GM23338 (cell line): ENCODE measurements around the gene SYPL1. TPM values are rescaled to one million over a fixed set of nuclear protein-coding genes. Genes with fewer than 3 reads are reported as not detected.

ENCODE experiments used
- ATAC-seq: fragments of 200-7000 bp; cut with Tn5 transposase; 3 replicates; pipeline ENCODE4 v1.9.1; 2020
- DNase-seq: peaks from one replicate; pipeline ENCODE4 v3.0.0-alpha.2; 2015; ENCODE audit warnings: low spot score
- H2AFZ ChIP-seq: fragments of 200-600 bp; sonication (generic); 2 replicates; pipeline ENCODE4 v1.8.0; 2016; ENCODE audit warnings: antibody characterized with exemption, mild to moderate bottlenecking, moderate library complexity
- H3F3A ChIP-seq: fragments of 200-600 bp; sonication (generic); replicated peaks from 2 replicates; pipeline ENCODE4 v1.8.0; 2017; ENCODE audit warnings: antibody characterized with exemption, mixed run types, low read depth
- H3K27ac ChIP-seq: fragments of 200-600 bp; sonication (generic); 2 replicates; pipeline ENCODE4 v1.6.1; 2016; ENCODE audit warnings: low read depth
- H3K27me3 ChIP-seq: fragments of 200-600 bp; sonication (generic); 2 replicates; pipeline ENCODE4 v1.8.0; 2016; ENCODE audit warnings: mild to moderate bottlenecking, mixed run types, moderate library complexity; ENCODE audit not compliant: insufficient read depth
- H3K36me3 ChIP-seq: fragments of 200-600 bp; sonication (generic); 2 replicates; pipeline ENCODE4 v1.8.0; 2016; ENCODE audit warnings: mild to moderate bottlenecking; ENCODE audit not compliant: insufficient read depth
- H3K4me1 ChIP-seq: fragments of 200-600 bp; sonication (generic); 2 replicates; pipeline ENCODE4 v1.8.0; 2016; ENCODE audit warnings: mild to moderate bottlenecking, moderate library complexity; ENCODE audit not compliant: insufficient read depth
- H3K4me2 ChIP-seq: fragments of 200-600 bp; sonication (generic); 2 replicates; pipeline ENCODE4 v1.7.1; 2017; ENCODE audit warnings: mixed run types
- H3K4me3 ChIP-seq: fragments of 200-600 bp; sonication (generic); 2 replicates; pipeline ENCODE4 v1.6.1; 2016; ENCODE audit warnings: mixed run types
- H3K79me2 ChIP-seq: fragments of 200-600 bp; sonication (generic); replicated peaks from 2 replicates; pipeline ENCODE4 v1.8.0; 2017; ENCODE audit warnings: mild to moderate bottlenecking; ENCODE audit not compliant: insufficient read depth
- H3K9me2 ChIP-seq: fragments of 200-600 bp; sonication (generic); 2 replicates; pipeline ENCODE4 v1.8.0; 2017; ENCODE audit not compliant: insufficient read depth
- H4K20me1 ChIP-seq: fragments of 200-600 bp; sonication (generic); replicated peaks from 2 replicates; pipeline ENCODE4 v1.8.0; 2017; ENCODE audit warnings: mild to moderate bottlenecking; ENCODE audit not compliant: insufficient read depth
- H3K27ac Mint-ChIP-seq: 2 replicates; pipeline ENCODE4 v1.8.0; 2020; ENCODE audit warnings: inconsistent platforms, mild to moderate bottlenecking, moderate library complexity, mixed read lengths
- H3K27me3 Mint-ChIP-seq: 3 replicates; pipeline ENCODE4 v1.8.0; 2022; ENCODE audit warnings: low read depth, mild to moderate bottlenecking, moderate library complexity, mixed read lengths, inconsistent platforms; ENCODE audit not compliant: insufficient read depth, poor library complexity
- H3K36me3 Mint-ChIP-seq: 3 replicates; pipeline ENCODE4 v1.8.0; 2021; ENCODE audit warnings: low read depth, mild to moderate bottlenecking, inconsistent platforms, moderate library complexity, mixed read lengths
- H3K4me1 Mint-ChIP-seq: 3 replicates; pipeline ENCODE4 v1.8.0; 2020; ENCODE audit warnings: mild to moderate bottlenecking, inconsistent platforms, mixed read lengths
- H3K4me3 Mint-ChIP-seq: 3 replicates; pipeline ENCODE4 v1.8.0; 2021; ENCODE audit warnings: moderate library complexity, mild to moderate bottlenecking, inconsistent platforms, mixed read lengths
- H3K9me3 Mint-ChIP-seq: 3 replicates; pipeline ENCODE4 v1.8.0; 2020; ENCODE audit warnings: moderate library complexity, mild to moderate bottlenecking, inconsistent platforms, mixed read lengths
- CREB1 ChIP-seq: fragments of 250-450 bp; sonication (Bioruptor Pico); IDR thresholded peaks from 2 replicates; pipeline ENCODE4 v1.5.0; 2020; ENCODE audit warnings: low read depth, mild to moderate bottlenecking, moderate library complexity
- EZH2 ChIP-seq: fragments of 200-600 bp; sonication (generic); IDR thresholded peaks from one replicate; pipeline ENCODE4 v1.8.0; 2017; ENCODE audit warnings: antibody characterized with exemption, mild to moderate bottlenecking, low read depth; ENCODE audit not compliant: unreplicated experiment
- EZH2phosphoT487 ChIP-seq: fragments of 200-600 bp; sonication (generic); IDR thresholded peaks from one replicate; pipeline ENCODE4 v1.8.1; 2018; ENCODE audit warnings: antibody characterized with exemption; ENCODE audit not compliant: unreplicated experiment
- POLR2AphosphoS5 ChIP-seq: IDR thresholded peaks from 2 replicates; pipeline ENCODE4 v1.6.1; 2016; ENCODE audit warnings: antibody characterized with exemption, low read depth
- STAT1 ChIP-seq: IDR thresholded peaks from one replicate; pipeline ENCODE4 v1.6.1; 2016; ENCODE audit warnings: antibody characterized with exemption; ENCODE audit not compliant: unreplicated experiment
- ZNF114 ChIP-seq: fragments of 250-450 bp; sonication (Bioruptor Pico); IDR thresholded peaks from 2 replicates; pipeline ENCODE4 v1.5.0; 2020; ENCODE audit warnings: mild to moderate bottlenecking, moderate library complexity
- ZNF462 ChIP-seq: fragments of 250-450 bp; sonication (Bioruptor Pico); IDR thresholded peaks from 2 replicates; pipeline ENCODE4 v1.5.0; 2020; ENCODE audit warnings: mild to moderate bottlenecking, moderate library complexity
- polyA plus RNA-seq: library from polyadenylated mRNA; unstranded; fragments of >200 nt; fragmentation: Nextera tagmentation; extraction: Ambion mirVana; gene quantifications from 2 replicates; pipeline ENCODE4 v1.2.1, GENCODE V29; 2016
- total RNA-seq: library from RNA; depleted of rRNA; stranded (reverse); fragments of >200 nt; shearing (Covaris generic); gene quantifications from 2 replicates; pipeline ENCODE4 v1.2.3, GENCODE V29; 2014
- TF ChIP-seq, protein P1 (sequence below): IDR thresholded peaks from 2 replicates; pipeline ENCODE4 v1.6.1; 2016; ENCODE audit warnings: antibody characterized with exemption
- TF ChIP-seq, protein P2 (sequence below), 2 experiments: fragments of 200-600 bp in 1 of 2; sonication (generic) in 1 of 2; conservative IDR thresholded peaks; 2 replicates each; pipeline versions ENCODE4 v1.5.1 to v1.6.1; 2016 to 2017; ENCODE audit warnings: antibody characterized with exemption in 2 of 2, low read depth in 2 of 2, mild to moderate bottlenecking in 2 of 2, moderate library complexity in 1 of 2

Gene SYPL1
- total and polyA plus RNA-seq, 2 experiments from 2014 or later = 39.3 to 52.7 TPM

- TF ChIP-seq STAT1 (no peak), ZNF462 (CRISPR knock-in tag) (no peak), ZNF114 (no peak), CREB1 (CRISPR knock-in tag) (no peak), EZH2 (no peak), EZH2phosphoT487 (no peak), POLR2AphosphoS5 (no peak)
- TF ChIP-seq, protein P1, sequence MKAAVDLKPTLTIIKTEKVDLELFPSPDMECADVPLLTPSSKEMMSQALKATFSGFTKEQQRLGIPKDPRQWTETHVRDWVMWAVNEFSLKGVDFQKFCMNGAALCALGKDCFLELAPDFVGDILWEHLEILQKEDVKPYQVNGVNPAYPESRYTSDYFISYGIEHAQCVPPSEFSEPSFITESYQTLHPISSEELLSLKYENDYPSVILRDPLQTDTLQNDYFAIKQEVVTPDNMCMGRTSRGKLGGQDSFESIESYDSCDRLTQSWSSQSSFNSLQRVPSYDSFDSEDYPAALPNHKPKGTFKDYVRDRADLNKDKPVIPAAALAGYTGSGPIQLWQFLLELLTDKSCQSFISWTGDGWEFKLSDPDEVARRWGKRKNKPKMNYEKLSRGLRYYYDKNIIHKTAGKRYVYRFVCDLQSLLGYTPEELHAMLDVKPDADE = no peak
- TF ChIP-seq, protein P2, sequence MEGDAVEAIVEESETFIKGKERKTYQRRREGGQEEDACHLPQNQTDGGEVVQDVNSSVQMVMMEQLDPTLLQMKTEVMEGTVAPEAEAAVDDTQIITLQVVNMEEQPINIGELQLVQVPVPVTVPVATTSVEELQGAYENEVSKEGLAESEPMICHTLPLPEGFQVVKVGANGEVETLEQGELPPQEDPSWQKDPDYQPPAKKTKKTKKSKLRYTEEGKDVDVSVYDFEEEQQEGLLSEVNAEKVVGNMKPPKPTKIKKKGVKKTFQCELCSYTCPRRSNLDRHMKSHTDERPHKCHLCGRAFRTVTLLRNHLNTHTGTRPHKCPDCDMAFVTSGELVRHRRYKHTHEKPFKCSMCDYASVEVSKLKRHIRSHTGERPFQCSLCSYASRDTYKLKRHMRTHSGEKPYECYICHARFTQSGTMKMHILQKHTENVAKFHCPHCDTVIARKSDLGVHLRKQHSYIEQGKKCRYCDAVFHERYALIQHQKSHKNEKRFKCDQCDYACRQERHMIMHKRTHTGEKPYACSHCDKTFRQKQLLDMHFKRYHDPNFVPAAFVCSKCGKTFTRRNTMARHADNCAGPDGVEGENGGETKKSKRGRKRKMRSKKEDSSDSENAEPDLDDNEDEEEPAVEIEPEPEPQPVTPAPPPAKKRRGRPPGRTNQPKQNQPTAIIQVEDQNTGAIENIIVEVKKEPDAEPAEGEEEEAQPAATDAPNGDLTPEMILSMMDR (conservative IDR thresholded peaks at IDR 0.05; ENCODE audit: low read depth in 2 of 2) = no peak
- Mint-ChIP-seq H3K27me3 (peaks cover 4% of the 10 kb centered on the region), H3K9me3 (no peaks in the 10 kb centered on the region), H3K4me1 (no peaks in the 10 kb centered on the region), H3K36me3 (no peaks in the 10 kb centered on the region; the same call in 2 of the 3 replicates), H3K4me3 (no peak overlapping the region), H3K27ac (peak overlapping the region; percentile 41; the same call in 1 of the 2 replicates)
- DNase-seq = no peak
- Histone ChIP-seq H3K36me3 (no peaks in the 10 kb centered on the region), H3K4me2 (no peak overlapping the region), H3F3A (no peaks in the 10 kb centered on the region), H3K27ac (0 out of 2 replicates have a peak overlapping the region, but pooled peaks have one; percentile 7), H3K4me1 (no peaks in the 10 kb centered on the region), H4K20me1 (no peaks in the 10 kb centered on the region), H3K79me2 (no peaks in the 10 kb centered on the region), H3K4me3 (no peak overlapping the region), H2AFZ (no peak overlapping the region), H3K27me3 (no peaks in the 10 kb centered on the region), H3K9me2 (no peaks in the 10 kb centered on the region)
- ATAC-seq = no peak
These were observed 28.4 kb downstream of the SYPL1 start for GRCh38 chr7:106083717-106084116.
